CD1c-positive myeloid dendritic cell (primary cell): ENCODE measurements around the gene STK38.
"Not testable (repeated sequence)": the region's sequence is repeated elsewhere in the genome, so short reads cannot be mapped to it uniquely, and the experiment has no call there.

ENCODE experiments used
- DNase-seq: peaks from one replicate; pipeline ENCODE4 v3.0.0-alpha.2; 2016; ENCODE audit errors: extremely low spot score

The STK38 gene

GRCh38 chr6:36487698-36488097 is 59.6 kb downstream of the STK38 start:
- no peak for DNase-seq

GRCh38 chr6:36484736-36485135 is 62.5 kb downstream of the STK38 start:
- no peak for DNase-seq

GRCh38 chr6:36483326-36483725 is 64.0 kb downstream of the STK38 start:
- not testable (repeated sequence) for DNase-seq

GRCh38 chr6:36479256-36479655 is 68.0 kb downstream of the STK38 start:
- DNase-seq, result no peak

GRCh38 chr6:36478051-36478526 is 69.2 kb downstream of the STK38 start:
- no peak for DNase-seq

- no peak for DNase-seq
These were observed 77.3 kb downstream of the STK38 start for GRCh38 chr6:36469946-36470345.

- no peak for DNase-seq
These were observed 78.1 kb downstream of the STK38 start for GRCh38 chr6:36469148-36469661.

- DNase-seq, result no peak
These were observed 79.7 kb downstream of the STK38 start for GRCh38 chr6:36467625-36468024.

- no peak for DNase-seq
These were observed 83.0 kb downstream of the STK38 start for GRCh38 chr6:36464233-36464632.

GRCh38 chr6:36463676-36464075 is 83.6 kb downstream of the STK38 start:
- DNase-seq, result no peak

- DNase-seq, result no peak
These were observed 85.6 kb downstream of the STK38 start for GRCh38 chr6:36461646-36462045.

GRCh38 chr6:36460916-36461315 is 86.4 kb downstream of the STK38 start:
- DNase-seq, result no peak

- DNase-seq, result no peak
These were observed 87.8 kb downstream of the STK38 start for GRCh38 chr6:36459501-36459900.

- no peak for DNase-seq
These were observed 91.7 kb downstream of the STK38 start for GRCh38 chr6:36455486-36456027.

GRCh38 chr6:36452897-36453296 is 94.4 kb downstream of the STK38 start:
- not testable (repeated sequence) for DNase-seq

GRCh38 chr6:36449173-36449572 is 98.1 kb downstream of the STK38 start:
- not testable (repeated sequence) for DNase-seq

GRCh38 chr6:36445621-36446020 is 101.7 kb downstream of the STK38 start:
- no peak for DNase-seq

GRCh38 chr6:36444470-36444869 is 102.8 kb downstream of the STK38 start:
- DNase-seq, result no peak
